ENCODE measurements around the gene LST1.

Gene LST1

GRCh38 chr6:31559606-31559957 lies 26.5 kb upstream of the LST1 start:
- no peak for TF ChIP-seq CTCF (IDR thresholded peaks at IDR 0.05)
- no peaks in the 10 kb centered on the region for H3K9me3 ChIP-seq (ENCODE audit: control insufficient read depth, low read length)
- H3K4me2 ChIP-seq (ENCODE audit: low read length), result no peak overlapping the region
- H3K4me3 ChIP-seq (ENCODE audit: low read depth, low read length), result no peak overlapping the region
- no peaks in the 10 kb centered on the region for H3K36me3 ChIP-seq (ENCODE audit: control insufficient read depth, insufficient read depth, low read length)
- H2AFZ ChIP-seq, result no peak overlapping the region
- H3K27ac ChIP-seq, result peak overlapping the region; percentile 45
- no peaks in the 10 kb centered on the region for H3K27me3 ChIP-seq (ENCODE audit: control insufficient read depth, insufficient read depth, low read length)
- peaks cover 2% of the 10 kb centered on the region for H3K79me2 ChIP-seq
- H3K9ac ChIP-seq, result no peak overlapping the region
- H3K4me1 ChIP-seq, result no peaks in the 10 kb centered on the region

GRCh38 chr6:31559958-31560696 lies 25.9 kb upstream of the LST1 start:
- Histone ChIP-seq H3K9me3 (ENCODE audit: control insufficient read depth, low read length) (no peaks in the 10 kb centered on the region), H3K4me1 (no peaks in the 10 kb centered on the region), H3K27ac (peak overlapping the region; percentile 45), H3K4me3 (ENCODE audit: low read depth, low read length) (no peak overlapping the region), H3K27me3 (ENCODE audit: control insufficient read depth, insufficient read depth, low read length) (no peaks in the 10 kb centered on the region), H3K36me3 (ENCODE audit: control insufficient read depth, insufficient read depth, low read length) (no peaks in the 10 kb centered on the region), H3K79me2 (peaks cover 2% of the 10 kb centered on the region), H3K9ac (no peak overlapping the region), H2AFZ (no peak overlapping the region), H3K4me2 (ENCODE audit: low read length) (no peak overlapping the region)
- TF ChIP-seq CTCF (IDR thresholded peaks at IDR 0.05), result no peak

GRCh38 chr6:31560697-31561058 lies 25.4 kb upstream of the LST1 start:
- no peak overlapping the region for H3K9ac ChIP-seq
- TF ChIP-seq CTCF (IDR thresholded peaks at IDR 0.05), result no peak
- H3K79me2 ChIP-seq, result peaks cover 2% of the 10 kb centered on the region
- H3K27ac ChIP-seq, result peak overlapping the region; percentile 45
- no peaks in the 10 kb centered on the region for H3K36me3 ChIP-seq (ENCODE audit: control insufficient read depth, insufficient read depth, low read length)
- H3K27me3 ChIP-seq (ENCODE audit: control insufficient read depth, insufficient read depth, low read length), result no peaks in the 10 kb centered on the region
- no peak overlapping the region for H2AFZ ChIP-seq
- H3K4me3 ChIP-seq (ENCODE audit: low read depth, low read length), result no peak overlapping the region
- H3K9me3 ChIP-seq (ENCODE audit: control insufficient read depth, low read length), result no peaks in the 10 kb centered on the region
- H3K4me2 ChIP-seq (ENCODE audit: low read length), result no peak overlapping the region
- H3K4me1 ChIP-seq, result no peaks in the 10 kb centered on the region

- no peak overlapping the region for H3K9ac ChIP-seq
- H3K4me3 ChIP-seq (ENCODE audit: low read depth, low read length), result no peak overlapping the region
- H3K4me1 ChIP-seq, result no peaks in the 10 kb centered on the region
- no peaks in the 10 kb centered on the region for H3K27me3 ChIP-seq (ENCODE audit: control insufficient read depth, insufficient read depth, low read length)
- H3K79me2 ChIP-seq, result no peaks in the 10 kb centered on the region
- TF ChIP-seq CTCF (IDR thresholded peaks at IDR 0.05), result no peak
- H3K36me3 ChIP-seq (ENCODE audit: control insufficient read depth, insufficient read depth, low read length), result no peaks in the 10 kb centered on the region
- no peak overlapping the region for H3K4me2 ChIP-seq (ENCODE audit: low read length)
- no peak overlapping the region for H3K27ac ChIP-seq
- H3K9me3 ChIP-seq (ENCODE audit: control insufficient read depth, low read length), result no peaks in the 10 kb centered on the region
- H2AFZ ChIP-seq, result no peak overlapping the region
Observed at GRCh38 chr6:31567531-31568370, 18.3 kb upstream of the LST1 start.
